Measurements from ENCODE around the gene C4orf51.
A peak's percentile ranks its signal among the peaks of the same experiment; 100 is the strongest.
"Not testable (repeated sequence)": the region's sequence is repeated elsewhere in the genome, so short reads cannot be mapped to it uniquely, and the experiment has no call there.

Gene C4orf51

DNA sequence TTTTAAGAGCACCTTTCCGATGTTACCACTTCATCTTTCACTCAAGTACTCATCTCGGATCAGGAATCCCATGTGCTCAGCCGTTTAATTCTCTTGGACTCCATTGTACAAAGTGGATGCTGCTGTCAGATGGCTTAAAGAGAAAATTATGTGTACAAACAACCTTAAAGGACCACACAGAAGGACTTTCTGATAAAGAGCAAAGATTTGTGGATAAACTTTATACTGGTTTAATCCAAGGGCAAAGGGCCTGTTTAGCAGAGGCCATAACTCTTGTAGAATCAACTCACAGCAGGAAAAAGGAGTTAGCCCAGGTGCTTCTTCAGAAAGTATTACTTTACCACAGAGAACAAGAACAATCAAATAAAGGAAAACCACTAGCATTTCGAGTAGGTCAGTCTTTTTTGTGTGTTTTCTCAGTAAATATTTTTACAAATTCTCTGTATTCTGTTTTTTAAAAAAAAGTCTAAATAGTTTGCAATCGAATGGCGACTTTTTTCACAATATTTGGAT is 40.7 kb upstream of the C4orf51 start:
- H4K20me1 ChIP-seq (ENCODE audit: insufficient read depth, low read length, poor library complexity, severe bottlenecking): no peaks in the 10 kb centered on the region
- no peaks in the 10 kb centered on the region for H3K36me3 ChIP-seq (ENCODE audit: insufficient read depth, low read length)
- peaks cover 28% of the 10 kb centered on the region for H3K4me1 ChIP-seq (ENCODE audit: insufficient read depth, low read length, poor library complexity, severe bottlenecking)
- no peaks in the 10 kb centered on the region for H3K9me3 ChIP-seq (ENCODE audit: insufficient read depth, low read depth, low read length)
- H3K4me3 ChIP-seq (ENCODE audit: low read length, poor library complexity, severe bottlenecking): no peak overlapping the region
- H3K9me2 ChIP-seq (replicated peaks; ENCODE audit: low read depth, low read length): no peaks in the 10 kb centered on the region
- H3K79me2 ChIP-seq (ENCODE audit: insufficient read depth, low read length): no peaks in the 10 kb centered on the region
- no peaks in the 10 kb centered on the region for H3F3A ChIP-seq (ENCODE audit: low read depth)
- no peak for TF ChIP-seq EZH2phosphoT487 (IDR thresholded peaks at IDR 0.05; ENCODE audit: borderline replicate concordance)
- TF ChIP-seq, protein P1, sequence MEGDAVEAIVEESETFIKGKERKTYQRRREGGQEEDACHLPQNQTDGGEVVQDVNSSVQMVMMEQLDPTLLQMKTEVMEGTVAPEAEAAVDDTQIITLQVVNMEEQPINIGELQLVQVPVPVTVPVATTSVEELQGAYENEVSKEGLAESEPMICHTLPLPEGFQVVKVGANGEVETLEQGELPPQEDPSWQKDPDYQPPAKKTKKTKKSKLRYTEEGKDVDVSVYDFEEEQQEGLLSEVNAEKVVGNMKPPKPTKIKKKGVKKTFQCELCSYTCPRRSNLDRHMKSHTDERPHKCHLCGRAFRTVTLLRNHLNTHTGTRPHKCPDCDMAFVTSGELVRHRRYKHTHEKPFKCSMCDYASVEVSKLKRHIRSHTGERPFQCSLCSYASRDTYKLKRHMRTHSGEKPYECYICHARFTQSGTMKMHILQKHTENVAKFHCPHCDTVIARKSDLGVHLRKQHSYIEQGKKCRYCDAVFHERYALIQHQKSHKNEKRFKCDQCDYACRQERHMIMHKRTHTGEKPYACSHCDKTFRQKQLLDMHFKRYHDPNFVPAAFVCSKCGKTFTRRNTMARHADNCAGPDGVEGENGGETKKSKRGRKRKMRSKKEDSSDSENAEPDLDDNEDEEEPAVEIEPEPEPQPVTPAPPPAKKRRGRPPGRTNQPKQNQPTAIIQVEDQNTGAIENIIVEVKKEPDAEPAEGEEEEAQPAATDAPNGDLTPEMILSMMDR (conservative IDR thresholded peaks at IDR 0.05; ENCODE audit: low read length): no peak
- peak overlapping the region; percentile 23 for H3K4me2 ChIP-seq (ENCODE audit: low read depth, low read length, poor library complexity, severe bottlenecking)
- H3K9ac ChIP-seq (ENCODE audit: low read depth, low read length, poor library complexity, severe bottlenecking): no peak overlapping the region
- 0 out of 2 replicates have a peak overlapping the region, but pooled peaks have one; percentile 45 for H2AFZ ChIP-seq (ENCODE audit: low read length)
- no peaks in the 10 kb centered on the region for H3K27me3 ChIP-seq (ENCODE audit: insufficient read depth, low read length, poor library complexity, severe bottlenecking)

DNA sequence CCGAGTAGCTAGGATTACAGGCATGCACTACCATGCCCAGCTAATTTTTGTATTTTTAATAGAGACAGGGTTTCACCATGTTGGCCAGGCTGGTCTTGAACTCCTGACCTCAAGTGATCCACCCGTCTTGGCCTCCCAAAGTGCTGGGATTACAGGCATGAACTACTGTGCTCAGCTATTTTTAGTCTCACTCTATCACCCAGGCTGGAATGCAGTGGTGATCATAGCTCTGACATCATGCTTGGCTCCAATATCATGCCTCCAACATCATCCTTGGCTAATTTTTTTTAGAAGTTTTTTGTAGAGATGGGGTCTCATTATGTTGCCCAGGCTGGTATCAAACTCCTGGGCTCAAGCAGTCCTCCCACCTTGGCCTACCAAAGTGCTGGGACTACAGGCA is 39.7 kb upstream of the C4orf51 start:
- not testable (repeated sequence) for H3K27me3 ChIP-seq (ENCODE audit: insufficient read depth, low read length, poor library complexity, severe bottlenecking); H3K9me2 ChIP-seq (replicated peaks; ENCODE audit: low read depth, low read length); H3F3A ChIP-seq (ENCODE audit: low read depth); H4K20me1 ChIP-seq (ENCODE audit: insufficient read depth, low read length, poor library complexity, severe bottlenecking); H2AFZ ChIP-seq (ENCODE audit: low read length); H3K4me3 ChIP-seq (ENCODE audit: low read length, poor library complexity, severe bottlenecking); H3K9ac ChIP-seq (ENCODE audit: low read depth, low read length, poor library complexity, severe bottlenecking); H3K9me3 ChIP-seq (ENCODE audit: insufficient read depth, low read depth, low read length); H3K36me3 ChIP-seq (ENCODE audit: insufficient read depth, low read length); H3K4me2 ChIP-seq (ENCODE audit: low read depth, low read length, poor library complexity, severe bottlenecking); H3K79me2 ChIP-seq (ENCODE audit: insufficient read depth, low read length)
- H3K4me1 ChIP-seq (ENCODE audit: insufficient read depth, low read length, poor library complexity, severe bottlenecking): peaks cover 20% of the 10 kb centered on the region

- Histone ChIP-seq H3K9me3 (ENCODE audit: insufficient read depth, low read depth, low read length) (no peaks in the 10 kb centered on the region), H4K20me1 (ENCODE audit: insufficient read depth, low read length, poor library complexity, severe bottlenecking) (no peaks in the 10 kb centered on the region), H3K27me3 (ENCODE audit: insufficient read depth, low read length, poor library complexity, severe bottlenecking) (no peaks in the 10 kb centered on the region), H3K4me2 (ENCODE audit: low read depth, low read length, poor library complexity, severe bottlenecking) (no peak overlapping the region), H3K4me1 (ENCODE audit: insufficient read depth, low read length, poor library complexity, severe bottlenecking) (peaks cover 6% of the 10 kb centered on the region), H3F3A (ENCODE audit: low read depth) (no peaks in the 10 kb centered on the region), H2AFZ (ENCODE audit: low read length) (no peak overlapping the region), H3K4me3 (ENCODE audit: low read length, poor library complexity, severe bottlenecking) (no peak overlapping the region), H3K9me2 (replicated peaks; ENCODE audit: low read depth, low read length) (no peaks in the 10 kb centered on the region), H3K79me2 (ENCODE audit: insufficient read depth, low read length) (no peaks in the 10 kb centered on the region), H3K9ac (ENCODE audit: low read depth, low read length, poor library complexity, severe bottlenecking) (no peak overlapping the region), H3K36me3 (ENCODE audit: insufficient read depth, low read length) (no peaks in the 10 kb centered on the region)
- TF ChIP-seq, protein P1 (conservative IDR thresholded peaks at IDR 0.05; ENCODE audit: low read length): no peak
- no peak for TF ChIP-seq EZH2phosphoT487 (IDR thresholded peaks at IDR 0.05; ENCODE audit: borderline replicate concordance)
Observed at GRCh38 chr4:145643295-145643694, 36.7 kb upstream of the C4orf51 start.

DNA sequence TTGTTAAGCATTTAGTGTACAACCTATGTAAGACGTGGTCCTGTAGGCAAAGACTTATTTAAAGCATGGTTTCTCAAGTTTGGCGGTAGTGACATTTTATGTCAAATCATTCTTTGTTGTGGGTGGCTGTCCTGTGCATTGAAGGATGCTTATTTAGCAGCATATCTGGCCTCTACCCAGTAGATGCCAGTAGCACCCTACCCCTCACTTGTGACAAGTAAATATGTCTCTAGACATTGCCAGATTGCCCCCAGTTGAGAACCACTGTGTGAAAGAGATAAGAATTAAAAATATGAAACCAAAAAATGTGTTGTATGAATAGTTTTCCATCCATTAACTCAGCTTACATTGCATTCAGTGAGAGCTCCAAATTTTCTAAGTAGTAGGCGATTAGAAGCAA is 35.2 kb upstream of the C4orf51 start:
- Histone ChIP-seq H3K4me3 (ENCODE audit: low read length, poor library complexity, severe bottlenecking) (no peak overlapping the region), H3K27me3 (ENCODE audit: insufficient read depth, low read length, poor library complexity, severe bottlenecking) (no peaks in the 10 kb centered on the region), H3K79me2 (ENCODE audit: insufficient read depth, low read length) (no peaks in the 10 kb centered on the region), H3K9ac (ENCODE audit: low read depth, low read length, poor library complexity, severe bottlenecking) (no peak overlapping the region), H2AFZ (ENCODE audit: low read length) (no peak overlapping the region), H3K4me1 (ENCODE audit: insufficient read depth, low read length, poor library complexity, severe bottlenecking) (no peaks in the 10 kb centered on the region), H3K9me2 (replicated peaks; ENCODE audit: low read depth, low read length) (no peaks in the 10 kb centered on the region), H3K36me3 (ENCODE audit: insufficient read depth, low read length) (no peaks in the 10 kb centered on the region), H3K9me3 (ENCODE audit: insufficient read depth, low read depth, low read length) (no peaks in the 10 kb centered on the region), H3F3A (ENCODE audit: low read depth) (no peaks in the 10 kb centered on the region), H3K4me2 (ENCODE audit: low read depth, low read length, poor library complexity, severe bottlenecking) (no peak overlapping the region), H4K20me1 (ENCODE audit: insufficient read depth, low read length, poor library complexity, severe bottlenecking) (no peaks in the 10 kb centered on the region)
- TF ChIP-seq, protein P1 (conservative IDR thresholded peaks at IDR 0.05; ENCODE audit: low read length): peak; percentile 49
- TF ChIP-seq EZH2phosphoT487 (IDR thresholded peaks at IDR 0.05; ENCODE audit: borderline replicate concordance): no peak
